ENCODE results near the gene OR8A1.

The OR8A1 gene

DNA sequence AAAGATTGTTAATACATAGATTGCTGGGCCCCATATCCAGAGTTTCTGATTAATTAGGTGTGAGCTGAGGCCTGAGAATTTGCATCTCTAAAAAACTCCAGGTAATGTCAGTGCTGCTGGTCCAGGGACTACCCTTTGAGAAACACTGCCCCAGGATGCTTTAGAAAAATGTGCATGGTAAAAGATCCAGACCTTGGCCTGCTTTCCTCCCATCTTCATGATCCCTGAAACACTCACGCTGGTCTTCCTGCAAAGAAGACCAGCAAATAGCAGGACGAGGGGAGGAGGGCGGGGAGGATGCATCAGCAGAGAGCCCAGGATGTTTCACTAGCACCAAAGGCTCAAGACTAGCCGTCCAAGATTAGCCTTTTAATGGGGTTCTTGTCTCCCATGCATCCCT is at the start of gene OR8A1:
TSS of gene OR8A1 (plus strand) at position 301 of the 400 bp plus-strand sequence. CDS start 123 bp downstream, outside the sequence.
- no peaks in the 10 kb centered on the region for H3K27me3 ChIP-seq (ENCODE audit: control insufficient read depth, insufficient read depth, low read length)
- no peak within 1 kb of the TSS for H3K9ac ChIP-seq (ENCODE audit: low read length)
- no peak within 1 kb of the TSS for H3K4me3 ChIP-seq (ENCODE audit: low read length)
- no peaks in the 10 kb centered on the region for H3K4me1 ChIP-seq (ENCODE audit: control insufficient read depth, insufficient read depth, low read length)
- H3K9me3 ChIP-seq (ENCODE audit: control insufficient read depth, low read length), result no peaks in the 10 kb centered on the region
- no peaks in the 10 kb centered on the region for H3K36me3 ChIP-seq (ENCODE audit: control insufficient read depth, insufficient read depth, low read length)

GRCh38 chr11:124520550-124520854 is 49.3 kb upstream of the OR8A1 start:
- Histone ChIP-seq H3K4me3 (ENCODE audit: low read length) (no peak overlapping the region), H3K27me3 (ENCODE audit: control insufficient read depth, insufficient read depth, low read length) (no peaks in the 10 kb centered on the region), H3K36me3 (ENCODE audit: control insufficient read depth, insufficient read depth, low read length) (no peaks in the 10 kb centered on the region), H3K9me3 (ENCODE audit: control insufficient read depth, low read length) (no peaks in the 10 kb centered on the region), H3K4me1 (ENCODE audit: control insufficient read depth, insufficient read depth, low read length) (no peaks in the 10 kb centered on the region), H3K9ac (ENCODE audit: low read length) (no peak overlapping the region)

DNA sequence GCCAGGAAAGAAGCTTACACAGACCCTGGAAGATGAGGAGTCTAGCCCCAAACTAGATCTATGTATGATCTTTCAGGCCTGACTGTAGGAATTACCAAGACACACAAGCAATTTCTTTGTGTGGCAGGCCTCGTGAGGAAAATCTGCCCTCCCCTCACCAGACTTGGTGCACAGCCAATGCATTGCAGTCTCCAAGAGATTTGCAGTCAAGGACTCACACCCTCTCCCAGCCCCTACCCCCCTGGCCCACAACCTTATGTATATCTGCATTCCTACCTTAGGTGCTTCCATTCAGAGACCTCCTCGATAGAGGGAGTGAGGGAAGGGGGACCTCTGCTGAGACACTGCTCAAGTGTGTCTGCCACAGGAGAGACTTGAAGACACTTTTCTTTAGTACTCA is 36.2 kb upstream of the OR8A1 start:
- no peak overlapping the region for H3K4me3 ChIP-seq (ENCODE audit: low read length)
- H3K9me3 ChIP-seq (ENCODE audit: control insufficient read depth, low read length), result no peaks in the 10 kb centered on the region
- H3K4me1 ChIP-seq (ENCODE audit: control insufficient read depth, insufficient read depth, low read length), result no peaks in the 10 kb centered on the region
- no peaks in the 10 kb centered on the region for H3K36me3 ChIP-seq (ENCODE audit: control insufficient read depth, insufficient read depth, low read length)
- no peak overlapping the region for H3K9ac ChIP-seq (ENCODE audit: low read length)
- no peaks in the 10 kb centered on the region for H3K27me3 ChIP-seq (ENCODE audit: control insufficient read depth, insufficient read depth, low read length)

DNA sequence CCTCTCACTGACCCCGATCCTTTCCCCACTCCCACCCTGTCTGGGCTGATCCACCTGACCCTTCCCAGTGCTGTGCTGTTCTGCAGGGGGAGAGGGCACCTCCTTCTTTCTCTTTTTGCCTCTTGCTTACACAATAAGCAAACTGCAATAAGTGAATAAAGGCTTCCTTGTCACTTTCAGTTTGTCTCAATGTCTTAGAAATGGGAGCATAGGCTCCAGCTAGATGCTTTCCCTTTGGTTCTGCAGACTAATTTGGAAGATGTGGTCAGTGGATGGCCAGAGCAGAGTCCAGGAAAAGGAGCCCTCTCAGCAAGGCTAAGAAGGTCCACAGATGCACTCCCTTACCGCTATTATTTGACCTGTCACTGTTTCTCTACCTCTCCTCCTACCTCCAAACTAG is 35.7 kb upstream of the OR8A1 start:
- H3K9ac ChIP-seq (ENCODE audit: low read length), result no peak overlapping the region
- H3K4me3 ChIP-seq (ENCODE audit: low read length), result no peak overlapping the region
- H3K36me3 ChIP-seq (ENCODE audit: control insufficient read depth, insufficient read depth, low read length), result no peaks in the 10 kb centered on the region
- no peaks in the 10 kb centered on the region for H3K27me3 ChIP-seq (ENCODE audit: control insufficient read depth, insufficient read depth, low read length)
- H3K4me1 ChIP-seq (ENCODE audit: control insufficient read depth, insufficient read depth, low read length), result no peaks in the 10 kb centered on the region
- no peaks in the 10 kb centered on the region for H3K9me3 ChIP-seq (ENCODE audit: control insufficient read depth, low read length)

DNA sequence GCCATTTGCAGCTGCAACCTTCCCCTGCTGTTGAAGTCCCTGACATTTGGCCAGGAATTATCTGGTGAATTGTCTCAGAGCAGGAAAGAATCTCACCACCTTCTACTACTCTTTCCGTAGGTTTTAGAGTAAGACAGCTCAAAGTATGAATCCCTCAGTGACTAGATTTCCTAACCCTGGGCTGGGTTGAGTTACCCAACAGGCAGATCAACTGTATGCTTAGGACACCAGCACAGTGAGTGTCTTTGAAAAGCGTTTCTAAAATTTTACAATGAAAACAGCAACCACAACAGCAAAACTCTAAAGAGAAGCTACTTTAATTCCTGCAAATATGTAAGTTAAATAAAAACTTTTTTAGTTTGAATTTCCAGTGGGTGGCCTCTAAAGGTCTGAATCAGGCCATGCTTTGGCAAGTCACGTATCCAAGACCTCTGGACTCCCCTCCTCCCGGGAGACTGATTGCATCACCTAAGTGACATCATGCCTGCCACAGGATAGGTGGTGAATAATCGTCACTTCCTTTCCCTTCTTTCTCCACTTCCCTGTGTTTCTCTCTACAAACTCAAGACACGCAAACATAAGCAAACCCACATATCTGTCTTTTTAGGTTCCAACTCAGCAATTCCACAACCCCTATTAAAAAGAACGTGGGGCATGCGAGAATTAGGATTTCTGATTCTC is 34.1 kb upstream of the OR8A1 start:
- H3K36me3 ChIP-seq (ENCODE audit: control insufficient read depth, insufficient read depth, low read length), result no peaks in the 10 kb centered on the region
- H3K9ac ChIP-seq (ENCODE audit: low read length), result no peak overlapping the region
- no peak overlapping the region for H3K4me3 ChIP-seq (ENCODE audit: low read length)
- no peaks in the 10 kb centered on the region for H3K9me3 ChIP-seq (ENCODE audit: control insufficient read depth, low read length)
- no peaks in the 10 kb centered on the region for H3K27me3 ChIP-seq (ENCODE audit: control insufficient read depth, insufficient read depth, low read length)
- no peaks in the 10 kb centered on the region for H3K4me1 ChIP-seq (ENCODE audit: control insufficient read depth, insufficient read depth, low read length)

DNA sequence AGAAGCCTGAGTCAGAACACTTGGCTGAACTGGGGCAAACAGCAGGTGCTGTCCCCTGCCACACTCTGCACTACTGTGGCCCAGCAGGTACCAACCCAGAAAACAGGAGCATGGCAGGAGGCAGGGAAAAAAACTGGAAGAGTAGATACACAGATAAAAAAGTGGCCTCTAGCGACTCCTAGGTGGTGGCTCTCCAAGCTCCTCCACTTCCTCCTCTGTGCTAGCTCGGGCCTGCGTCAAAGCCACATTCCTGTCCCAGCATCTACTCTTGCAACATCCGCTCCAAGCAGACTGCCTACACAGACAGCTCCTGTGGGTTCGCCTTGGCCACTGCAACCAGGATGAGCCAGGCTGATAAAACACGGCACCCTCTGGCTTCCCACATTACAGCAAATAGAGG is 33.3 kb upstream of the OR8A1 start:
- no peak overlapping the region for H3K4me3 ChIP-seq (ENCODE audit: low read length)
- H3K9ac ChIP-seq (ENCODE audit: low read length), result no peak overlapping the region
- no peaks in the 10 kb centered on the region for H3K9me3 ChIP-seq (ENCODE audit: control insufficient read depth, low read length)
- no peaks in the 10 kb centered on the region for H3K36me3 ChIP-seq (ENCODE audit: control insufficient read depth, insufficient read depth, low read length)
- no peaks in the 10 kb centered on the region for H3K27me3 ChIP-seq (ENCODE audit: control insufficient read depth, insufficient read depth, low read length)
- no peaks in the 10 kb centered on the region for H3K4me1 ChIP-seq (ENCODE audit: control insufficient read depth, insufficient read depth, low read length)

DNA sequence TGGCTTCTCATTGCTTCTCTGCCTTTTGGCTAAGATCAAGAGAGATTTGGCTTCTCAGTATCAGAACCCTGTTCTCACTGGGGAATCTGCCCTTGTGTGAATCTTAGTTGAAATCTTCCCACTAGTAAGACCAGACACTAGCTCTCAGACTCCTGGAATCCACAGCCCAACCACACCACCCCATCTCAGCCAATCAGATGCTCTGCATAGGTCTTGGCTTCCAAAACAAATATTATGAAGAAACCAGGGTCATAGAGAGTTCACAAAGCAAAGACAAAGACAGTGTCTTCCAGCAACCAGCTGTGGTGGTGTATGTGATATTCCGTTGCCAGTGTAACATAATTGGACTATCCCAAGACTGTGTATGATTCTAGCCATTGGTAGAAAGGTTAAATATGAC is 31.8 kb upstream of the OR8A1 start:
- H3K9me3 ChIP-seq (ENCODE audit: control insufficient read depth, low read length), result no peaks in the 10 kb centered on the region
- no peaks in the 10 kb centered on the region for H3K36me3 ChIP-seq (ENCODE audit: control insufficient read depth, insufficient read depth, low read length)
- no peaks in the 10 kb centered on the region for H3K27me3 ChIP-seq (ENCODE audit: control insufficient read depth, insufficient read depth, low read length)
- H3K4me3 ChIP-seq (ENCODE audit: low read length), result no peak overlapping the region
- H3K9ac ChIP-seq (ENCODE audit: low read length), result no peak overlapping the region
- no peaks in the 10 kb centered on the region for H3K4me1 ChIP-seq (ENCODE audit: control insufficient read depth, insufficient read depth, low read length)

DNA sequence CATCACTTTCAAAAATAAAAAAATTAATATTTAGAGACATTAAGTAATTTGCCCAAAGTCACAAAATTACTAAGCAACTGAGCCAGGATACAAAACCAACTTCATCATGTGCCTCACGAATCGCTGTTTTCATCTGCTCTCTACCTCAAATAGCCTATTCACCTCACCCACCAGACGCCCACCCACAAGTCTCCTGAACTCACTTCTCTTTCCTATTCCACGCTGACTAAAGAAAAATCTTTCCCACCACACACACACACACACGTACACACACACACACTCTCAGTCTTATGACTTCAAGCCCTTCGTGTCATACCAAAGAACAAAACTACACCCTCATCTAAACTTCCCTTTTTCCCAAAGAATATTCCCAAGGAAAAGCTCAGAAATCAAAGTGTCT is 28.6 kb upstream of the OR8A1 start:
- no peaks in the 10 kb centered on the region for H3K36me3 ChIP-seq (ENCODE audit: control insufficient read depth, insufficient read depth, low read length)
- H3K4me1 ChIP-seq (ENCODE audit: control insufficient read depth, insufficient read depth, low read length), result no peaks in the 10 kb centered on the region
- no peaks in the 10 kb centered on the region for H3K9me3 ChIP-seq (ENCODE audit: control insufficient read depth, low read length)
- H3K4me3 ChIP-seq (ENCODE audit: low read length), result no peak overlapping the region
- no peak overlapping the region for H3K9ac ChIP-seq (ENCODE audit: low read length)
- H3K27me3 ChIP-seq (ENCODE audit: control insufficient read depth, insufficient read depth, low read length), result no peaks in the 10 kb centered on the region

DNA sequence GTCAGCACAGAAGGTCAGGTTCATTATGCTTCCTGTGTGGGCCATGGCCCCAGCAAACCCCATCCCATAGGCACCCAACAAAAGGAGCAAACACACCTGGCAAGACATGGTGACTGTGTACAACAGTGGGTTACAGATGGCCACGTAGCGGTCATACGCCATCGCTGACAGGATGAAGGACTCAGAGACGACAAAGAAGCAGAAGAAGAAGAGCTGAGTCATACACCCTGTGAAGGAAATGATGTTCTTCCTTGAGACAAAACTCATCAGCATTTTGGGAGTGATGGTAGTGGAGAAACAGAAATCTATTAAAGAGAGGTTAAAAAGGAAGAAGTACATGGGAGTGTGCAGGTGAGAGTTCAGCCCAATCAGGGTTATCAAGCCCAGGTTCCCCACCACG is 26.7 kb upstream of the OR8A1 start:
- Histone ChIP-seq H3K9me3 (ENCODE audit: control insufficient read depth, low read length) (no peaks in the 10 kb centered on the region), H3K4me1 (ENCODE audit: control insufficient read depth, insufficient read depth, low read length) (no peaks in the 10 kb centered on the region)

DNA sequence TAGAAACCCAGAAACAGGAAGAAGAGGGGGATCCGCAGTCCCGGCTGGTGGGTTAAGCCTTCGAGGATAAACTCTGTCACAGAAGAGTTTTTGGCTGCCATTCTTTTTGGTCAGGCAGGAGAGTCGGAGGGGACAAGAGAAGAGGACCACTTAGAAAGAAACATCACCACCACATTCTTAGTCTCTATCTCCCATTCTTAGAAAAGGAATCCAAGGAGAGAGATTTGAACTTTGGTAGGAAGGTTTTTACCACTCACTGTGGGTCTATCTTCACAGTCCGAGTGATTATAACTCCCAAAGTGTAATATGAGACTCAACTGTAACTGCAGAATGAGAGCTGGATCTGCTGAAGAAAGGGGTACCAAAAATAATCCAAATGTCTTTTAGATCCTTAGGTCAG is 26.2 kb upstream of the OR8A1 start, which contains the start of gene OR8B12:
TSS of gene OR8B12 (minus strand) at position 101 of the 400 bp plus-strand sequence. CDS start at position 101, 0 bp downstream.
- Histone ChIP-seq H3K27me3 (ENCODE audit: control insufficient read depth, insufficient read depth, low read length) (no peaks in the 10 kb centered on the region), H3K4me1 (ENCODE audit: control insufficient read depth, insufficient read depth, low read length) (no peaks in the 10 kb centered on the region), H3K4me3 (ENCODE audit: low read length) (no peak within 1 kb of the TSS), H3K9ac (ENCODE audit: low read length) (no peak within 1 kb of the TSS), H3K9me3 (ENCODE audit: control insufficient read depth, low read length) (no peaks in the 10 kb centered on the region), H3K36me3 (ENCODE audit: control insufficient read depth, insufficient read depth, low read length) (no peaks in the 10 kb centered on the region)

More for the DNA sequence above, 26.7 kb upstream of the OR8A1 start:
- no peak overlapping the region for H3K4me3 ChIP-seq (ENCODE audit: low read length)
- H3K27me3 ChIP-seq (ENCODE audit: control insufficient read depth, insufficient read depth, low read length), result no peaks in the 10 kb centered on the region
- no peak overlapping the region for H3K9ac ChIP-seq (ENCODE audit: low read length)
- no peaks in the 10 kb centered on the region for H3K36me3 ChIP-seq (ENCODE audit: control insufficient read depth, insufficient read depth, low read length)

- H3K4me1 ChIP-seq (ENCODE audit: control insufficient read depth, insufficient read depth, low read length), result no peaks in the 10 kb centered on the region
- H3K4me3 ChIP-seq (ENCODE audit: low read length), result no peak overlapping the region
- no peak overlapping the region for H3K9ac ChIP-seq (ENCODE audit: low read length)
- no peaks in the 10 kb centered on the region for H3K36me3 ChIP-seq (ENCODE audit: control insufficient read depth, insufficient read depth, low read length)
- no peaks in the 10 kb centered on the region for H3K27me3 ChIP-seq (ENCODE audit: control insufficient read depth, insufficient read depth, low read length)
- H3K9me3 ChIP-seq (ENCODE audit: control insufficient read depth, low read length), result no peaks in the 10 kb centered on the region
Observed at GRCh38 chr11:124551189-124551588, 18.6 kb upstream of the OR8A1 start.

- no peak overlapping the region for H3K4me3 ChIP-seq (ENCODE audit: low read length)
- H3K9me3 ChIP-seq (ENCODE audit: control insufficient read depth, low read length), result no peaks in the 10 kb centered on the region
- no peaks in the 10 kb centered on the region for H3K4me1 ChIP-seq (ENCODE audit: control insufficient read depth, insufficient read depth, low read length)
- no peaks in the 10 kb centered on the region for H3K36me3 ChIP-seq (ENCODE audit: control insufficient read depth, insufficient read depth, low read length)
- no peak overlapping the region for H3K9ac ChIP-seq (ENCODE audit: low read length)
- H3K27me3 ChIP-seq (ENCODE audit: control insufficient read depth, insufficient read depth, low read length), result no peaks in the 10 kb centered on the region
Observed at GRCh38 chr11:124551987-124552386, 17.8 kb upstream of the OR8A1 start.

DNA sequence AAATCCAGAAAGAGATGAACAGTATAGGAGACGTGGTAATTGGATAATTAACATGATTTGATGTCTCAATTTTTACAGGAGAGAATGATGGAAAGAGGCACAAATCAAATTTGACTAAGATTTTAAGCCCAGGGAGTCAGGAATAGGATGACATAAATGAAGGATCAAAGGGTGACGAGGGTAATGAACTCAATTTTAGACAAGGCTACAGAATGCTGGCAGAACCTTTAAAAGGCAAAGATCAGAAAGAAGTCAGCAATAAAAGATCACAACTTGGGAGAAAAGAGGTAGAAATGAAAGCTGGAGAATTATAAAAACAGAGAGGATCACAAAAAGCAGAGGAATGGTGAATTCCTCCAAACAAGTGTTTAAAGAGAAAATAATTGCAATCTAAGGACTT is 13.0 kb upstream of the OR8A1 start:
- no peaks in the 10 kb centered on the region for H3K27me3 ChIP-seq (ENCODE audit: control insufficient read depth, insufficient read depth, low read length)
- no peaks in the 10 kb centered on the region for H3K9me3 ChIP-seq (ENCODE audit: control insufficient read depth, low read length)
- no peak overlapping the region for H3K4me3 ChIP-seq (ENCODE audit: low read length)
- H3K9ac ChIP-seq (ENCODE audit: low read length), result no peak overlapping the region
- no peaks in the 10 kb centered on the region for H3K4me1 ChIP-seq (ENCODE audit: control insufficient read depth, insufficient read depth, low read length)
- no peaks in the 10 kb centered on the region for H3K36me3 ChIP-seq (ENCODE audit: control insufficient read depth, insufficient read depth, low read length)

All from mucosa of stomach (tissue), 1 donor.